ENCODE results near the gene SOAT1.
"Not testable (repeated sequence)": the region's sequence is repeated elsewhere in the genome, so short reads cannot be mapped to it uniquely, and the experiment has no call there.

SOAT1 gene

DNA sequence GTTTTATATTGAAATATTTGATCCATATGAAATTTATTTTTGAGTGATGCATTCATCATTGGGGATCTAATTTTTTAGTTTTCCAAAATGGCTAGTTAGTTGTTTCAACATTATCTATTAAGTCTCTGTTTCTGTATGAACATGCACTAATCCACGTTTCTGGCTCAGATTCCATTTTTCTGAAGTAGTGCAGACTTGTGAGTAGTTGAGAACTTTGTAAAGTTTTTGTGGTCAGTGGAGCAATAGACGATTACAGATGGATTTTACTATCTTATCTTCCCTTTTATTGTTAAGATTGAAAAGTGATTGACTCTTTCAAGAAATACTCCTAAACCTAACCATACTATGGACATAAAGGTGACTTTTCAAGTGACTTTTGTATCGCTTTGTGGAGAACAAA lies 16.7 kb downstream of the SOAT1 start:
- DNase-seq = no peak

DNA sequence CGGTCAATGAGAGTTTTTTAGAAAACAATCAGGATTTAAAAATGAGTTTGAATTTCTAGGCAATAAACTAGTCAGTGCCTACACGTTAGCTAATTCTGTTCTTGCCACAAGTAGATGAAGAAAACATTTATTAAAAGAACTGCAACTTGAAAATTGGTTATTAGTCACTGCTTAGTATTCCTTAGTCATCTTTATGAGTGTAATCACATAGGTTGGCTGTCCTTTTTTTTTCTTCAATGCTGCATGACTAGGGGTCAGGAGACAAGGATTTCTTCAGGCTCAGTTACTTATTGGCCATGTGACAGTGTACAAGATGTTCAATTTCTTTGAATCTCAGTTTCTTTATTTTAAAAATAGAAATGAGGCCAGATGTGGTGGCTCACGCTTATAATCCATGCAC lies 17.1 kb downstream of the SOAT1 start:
- DNase-seq = no peak

DNA sequence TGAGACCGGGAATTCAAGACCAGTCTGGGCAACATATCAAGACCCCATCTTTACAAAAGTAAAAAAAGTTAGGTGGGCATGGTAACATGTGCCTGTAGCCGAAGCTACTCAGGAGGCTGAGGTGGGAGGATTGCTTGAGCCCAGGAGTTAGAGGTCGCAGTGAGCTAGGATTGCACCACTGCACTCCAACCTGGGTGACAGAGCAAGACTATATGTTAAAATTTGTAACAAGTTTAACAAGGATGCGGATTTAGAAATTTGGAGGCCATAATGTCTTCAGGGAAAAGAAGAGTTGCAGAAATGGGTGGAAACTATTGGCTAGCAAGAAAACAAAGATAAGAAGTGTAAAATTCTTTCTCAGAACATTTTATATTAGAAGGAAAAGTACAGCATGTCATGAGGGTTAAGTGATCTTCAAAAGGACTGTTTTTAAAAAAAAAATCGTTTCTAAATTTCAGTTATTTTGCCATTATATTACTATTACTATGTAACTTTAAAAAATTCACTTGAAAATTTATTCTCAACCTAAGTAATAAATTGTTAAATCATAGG lies 17.6 kb downstream of the SOAT1 start:
- DNase-seq = no peak

DNA sequence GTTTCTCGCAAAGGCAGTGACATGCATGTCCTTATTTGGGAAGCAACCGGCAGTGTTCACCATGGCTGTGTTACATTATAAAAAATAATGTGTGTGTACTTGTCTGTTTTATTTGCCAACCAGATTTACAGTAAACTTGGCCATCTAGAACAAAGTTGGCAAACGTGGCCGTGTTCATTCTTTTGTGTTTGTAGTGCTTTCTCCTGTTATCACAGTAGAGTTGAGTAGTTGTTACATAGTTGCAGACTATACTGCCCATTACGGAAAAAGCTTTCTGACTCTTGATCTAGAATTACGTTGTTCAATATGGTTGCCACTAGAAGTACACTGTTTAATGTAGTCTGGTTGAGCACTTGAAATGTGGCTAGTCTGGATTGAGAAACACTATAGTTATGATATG lies 19.4 kb downstream of the SOAT1 start:
- DNase-seq = no peak

DNA sequence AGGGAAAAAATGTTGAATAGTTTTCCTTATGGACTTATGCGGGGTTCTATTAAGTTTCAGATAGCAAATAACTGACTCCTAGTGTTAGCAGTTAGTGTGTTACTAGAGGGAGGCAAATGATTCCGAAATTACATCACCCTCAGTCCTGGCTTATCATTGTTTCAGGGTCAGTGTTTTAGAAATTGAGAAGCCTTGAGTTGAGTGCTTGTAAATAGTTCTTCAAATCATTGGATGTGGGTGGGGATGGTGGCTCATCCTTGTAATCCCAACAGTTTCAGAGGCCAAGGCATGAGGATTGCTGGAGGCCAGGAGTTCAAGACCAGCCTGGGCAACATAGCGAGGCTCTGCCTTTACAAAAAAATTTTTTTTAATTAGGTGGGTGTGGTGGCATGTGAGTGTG lies 21.3 kb downstream of the SOAT1 start:
- no peak for DNase-seq

DNA sequence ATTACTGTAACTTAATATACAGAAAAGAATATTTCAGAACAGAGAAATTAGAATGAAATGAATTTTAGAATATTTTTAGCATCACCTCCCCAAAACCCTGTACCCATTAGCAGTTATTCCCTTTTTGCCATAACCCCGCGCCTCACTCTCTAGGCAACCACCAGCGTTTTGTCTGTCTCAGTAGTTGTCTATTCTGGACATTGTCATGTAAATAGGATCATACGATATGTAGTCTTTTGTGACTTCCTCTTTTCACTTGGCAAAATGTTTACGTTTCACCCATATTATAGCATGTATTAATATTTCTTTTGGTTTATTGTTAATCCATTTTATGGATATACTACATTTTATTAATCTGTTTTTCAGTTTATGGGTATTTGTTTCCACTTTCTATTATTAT lies 24.9 kb downstream of the SOAT1 start:
- DNase-seq = no peak

DNA sequence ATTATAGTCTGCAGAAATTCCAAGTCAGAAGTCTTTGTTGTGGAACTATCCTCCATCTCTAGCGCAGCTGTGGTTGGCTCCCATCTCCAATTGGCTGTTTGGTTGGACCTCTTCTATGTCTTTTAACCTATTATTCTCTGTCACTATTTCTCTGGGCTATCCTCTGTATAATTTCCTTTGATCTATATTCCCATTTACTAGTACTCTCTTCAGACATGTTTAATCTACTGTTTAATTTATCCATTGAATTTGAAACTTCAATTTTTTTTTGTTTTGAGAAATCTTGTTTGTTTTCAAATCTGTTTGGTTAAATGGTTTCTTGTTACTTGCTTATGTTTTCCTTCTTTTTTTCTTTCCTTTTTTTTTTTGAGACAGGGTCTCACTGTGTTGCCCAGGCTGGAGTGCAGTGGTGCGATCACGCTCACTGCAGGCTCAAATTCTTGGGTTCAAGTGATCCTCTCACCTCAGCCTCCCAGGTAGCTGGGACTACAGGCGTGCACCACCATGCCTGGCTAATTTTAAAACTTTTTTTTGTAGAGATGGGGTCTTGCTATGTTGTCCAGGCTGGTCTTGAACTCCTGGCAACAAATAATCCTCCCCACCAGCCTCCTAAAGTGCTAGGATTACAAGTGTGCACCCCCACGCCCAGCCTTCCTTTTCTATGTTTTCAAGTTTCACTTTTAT lies 28.1 kb downstream of the SOAT1 start:
- no peak for DNase-seq

DNA sequence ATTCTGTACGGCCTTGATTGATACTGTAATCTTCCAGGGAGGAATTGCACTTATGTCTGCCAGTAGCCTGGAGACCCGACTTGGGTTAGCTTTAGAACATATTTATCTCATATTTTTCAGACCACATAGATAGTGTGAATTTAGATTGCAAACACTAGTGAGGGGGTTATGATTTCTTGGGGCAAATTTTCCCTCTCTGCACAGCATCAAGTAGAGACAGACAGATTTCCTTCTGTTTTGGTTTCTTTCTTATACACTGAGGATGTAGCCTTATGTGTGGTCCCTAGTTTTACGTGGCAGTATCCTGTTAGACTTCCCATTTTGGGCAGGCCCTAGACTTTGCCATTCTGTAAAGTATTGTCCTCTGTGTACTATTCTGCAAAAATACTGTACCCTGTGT lies 29.0 kb downstream of the SOAT1 start:
- DNase-seq = no peak

DNA sequence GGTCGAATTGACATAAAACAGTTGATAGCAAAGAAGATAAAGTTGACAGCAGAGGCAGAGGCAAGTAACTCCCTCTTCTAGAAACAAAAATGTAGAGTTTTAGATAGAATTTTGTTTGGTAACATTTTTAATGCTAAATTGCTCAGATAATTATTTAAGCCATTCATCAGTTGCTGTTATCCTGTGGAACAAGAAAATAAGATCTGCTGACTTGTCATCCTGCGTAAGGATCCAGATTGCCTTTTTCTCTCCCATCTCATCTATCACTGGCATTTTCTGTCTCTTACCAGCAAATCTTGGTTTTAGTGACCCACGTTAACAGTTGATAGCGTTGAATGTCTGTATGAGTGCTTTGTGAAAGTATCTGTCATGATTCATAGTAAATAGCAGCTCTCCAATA lies 29.8 kb downstream of the SOAT1 start:
- no peak for DNase-seq

DNA sequence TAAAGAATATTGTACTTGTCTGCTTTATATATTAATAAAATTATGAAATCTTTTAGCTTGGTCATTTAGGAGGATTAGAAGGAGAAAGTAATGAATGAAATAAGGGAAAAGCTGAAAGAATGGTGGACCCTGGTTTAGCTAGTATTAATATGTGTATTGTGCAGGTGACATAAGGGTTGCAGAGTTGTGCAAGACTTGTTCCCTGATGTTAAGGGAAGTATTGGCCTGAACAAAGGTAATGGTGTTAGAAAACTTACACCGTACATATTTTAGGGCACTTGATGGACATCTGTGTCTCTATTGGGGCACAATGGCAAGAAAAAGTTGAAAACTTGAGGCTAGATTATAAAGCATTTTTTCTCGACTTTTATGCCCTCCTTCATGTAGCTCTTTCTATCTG lies 32.2 kb downstream of the SOAT1 start:
- DNase-seq = no peak

DNA sequence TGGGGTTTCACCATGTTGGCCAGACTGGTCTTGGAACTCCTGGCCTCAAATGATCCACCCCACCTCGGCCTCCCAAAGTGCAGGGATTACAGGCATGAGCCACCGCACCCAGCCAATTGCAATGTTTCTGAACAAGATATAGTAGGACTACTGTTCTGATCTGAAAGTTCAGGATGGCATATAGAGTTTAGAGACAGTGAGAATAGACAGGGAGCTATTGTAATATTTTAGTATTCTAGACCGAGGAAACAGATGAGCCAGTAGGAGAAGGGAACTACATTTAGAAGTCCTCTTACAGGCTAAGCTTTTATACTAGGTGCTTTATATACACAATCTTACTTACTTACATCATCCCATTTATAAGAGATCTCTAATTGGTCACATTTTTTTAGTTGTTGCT lies 33.1 kb downstream of the SOAT1 start:
- DNase-seq = no peak

DNA sequence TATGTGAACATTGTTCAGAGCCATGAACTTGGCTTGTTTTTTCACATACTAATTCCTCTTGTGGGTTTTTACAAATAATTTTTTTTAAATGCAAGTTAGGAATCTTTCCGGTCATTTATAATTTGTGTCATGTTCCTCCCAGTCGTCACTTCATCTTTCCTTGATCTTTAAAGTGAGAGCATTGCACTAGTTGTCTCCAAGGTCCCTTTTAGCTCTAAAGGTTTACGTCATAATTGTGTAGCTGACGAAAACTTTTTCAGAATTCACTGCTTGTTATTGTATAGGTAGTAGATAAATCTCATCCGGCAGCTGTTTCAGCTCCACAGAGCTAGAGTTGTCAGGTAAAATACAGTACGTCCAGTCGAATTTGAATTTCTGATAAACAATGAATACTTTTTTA lies 33.6 kb downstream of the SOAT1 start:
- DNase-seq = no peak

DNA sequence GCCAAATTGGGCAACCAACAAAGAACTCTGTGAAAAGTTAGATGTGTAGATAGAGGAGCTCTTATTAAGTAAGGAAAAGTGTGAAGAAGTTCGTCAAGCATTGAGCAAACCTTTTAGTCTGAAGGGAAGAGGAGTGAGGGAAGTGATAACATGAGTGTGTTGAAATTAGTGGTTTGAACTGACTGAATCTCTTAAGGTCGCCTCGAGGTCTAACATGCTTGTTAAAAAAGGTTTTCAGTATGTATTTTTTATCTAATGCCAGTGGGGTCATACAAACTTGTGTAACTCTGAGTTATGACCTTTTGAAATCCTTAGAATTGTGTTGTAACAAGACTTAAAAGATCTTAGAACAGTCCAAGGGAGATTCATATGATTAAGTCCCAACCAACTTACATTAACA lies 34.1 kb downstream of the SOAT1 start:
- DNase-seq = no peak

DNA sequence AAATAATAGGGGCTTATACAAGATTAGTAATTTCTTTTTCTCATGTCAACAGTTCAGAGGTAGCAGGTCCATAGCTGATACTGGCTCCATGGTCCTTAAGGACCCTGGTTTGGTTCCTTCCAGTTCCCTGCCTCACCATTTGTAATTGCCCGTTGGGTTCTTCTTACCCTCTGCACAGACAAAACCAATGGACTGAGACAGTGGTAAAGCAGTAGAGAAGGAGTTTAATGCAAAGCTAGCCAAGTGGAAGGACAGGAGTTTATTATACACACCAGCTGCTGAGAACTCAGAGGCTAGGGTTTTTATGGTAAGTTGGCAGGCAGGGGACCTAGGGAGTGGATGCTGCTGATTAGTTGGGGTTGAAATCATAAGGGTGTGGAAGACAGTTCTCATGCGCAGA lies 36.3 kb downstream of the SOAT1 start:
- DNase-seq = no peak

DNA sequence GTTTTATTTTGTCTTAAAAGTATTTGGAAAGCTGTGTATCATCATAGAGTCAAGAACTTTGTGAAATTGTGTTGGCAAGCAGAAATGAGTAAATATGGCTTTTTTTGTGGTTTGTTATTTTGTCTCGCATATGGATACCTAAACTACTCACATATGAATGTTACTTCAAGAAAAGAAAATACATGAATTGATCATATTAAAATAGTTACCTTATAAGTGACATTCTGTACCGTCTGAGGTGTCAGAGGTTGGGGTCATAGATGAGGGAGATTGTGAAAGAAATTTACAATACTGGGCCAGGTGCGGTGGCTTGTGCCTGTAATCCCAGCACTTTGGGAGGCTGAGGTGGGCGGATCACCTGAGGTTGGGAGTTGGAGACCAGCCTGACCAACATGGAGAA lies 40.8 kb downstream of the SOAT1 start:
- DNase-seq = no peak

DNA sequence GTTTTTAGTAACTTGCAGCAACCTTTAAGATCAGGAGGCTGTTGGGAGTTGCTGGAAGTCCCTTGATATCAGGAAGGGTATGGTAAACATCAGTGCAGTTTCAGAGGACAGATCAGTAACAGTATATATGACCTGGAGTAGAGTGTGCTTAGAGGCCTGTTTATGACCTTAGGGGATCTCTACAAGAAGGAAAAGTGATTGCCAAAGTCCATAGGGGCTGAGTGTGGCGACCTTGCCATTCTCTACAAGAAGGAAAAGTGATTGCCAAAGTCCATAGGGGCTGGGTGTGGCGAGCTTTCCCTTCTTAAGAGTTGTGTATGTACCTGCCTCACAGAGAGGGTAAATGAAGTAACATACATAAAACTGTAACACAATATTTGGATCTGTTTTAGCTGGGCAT lies 43.7 kb downstream of the SOAT1 start:
- DNase-seq = no peak

DNA sequence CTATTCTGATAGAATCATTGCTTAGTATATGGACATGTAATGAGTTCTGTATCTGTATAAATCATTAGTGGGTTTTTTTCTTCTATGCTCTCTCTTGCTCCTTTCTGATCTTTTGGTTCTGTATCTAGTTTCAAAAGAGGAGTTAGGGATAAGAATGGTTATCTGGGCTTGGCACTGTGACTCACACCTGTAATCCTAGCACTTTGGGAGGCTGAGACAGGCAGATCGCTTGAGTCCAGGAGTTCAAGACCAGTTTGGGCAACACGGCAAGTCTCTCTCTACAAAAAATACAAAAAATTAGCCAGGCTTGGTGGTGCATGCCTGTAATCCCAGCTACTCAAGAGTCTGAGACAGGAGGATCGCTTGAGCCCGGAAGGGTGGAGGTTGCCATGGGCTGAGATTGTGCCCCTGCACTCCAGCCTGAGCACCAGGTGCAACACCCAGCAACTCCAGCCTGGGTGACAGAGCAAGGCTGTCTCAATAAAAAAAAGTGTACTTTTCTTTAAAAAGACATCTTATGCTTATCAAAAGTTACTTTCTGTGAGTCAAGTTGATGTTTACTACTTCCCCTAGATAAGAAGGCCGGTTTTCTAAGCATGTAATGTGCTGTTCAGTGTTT lies 44.5 kb downstream of the SOAT1 start:
- no peak for DNase-seq

DNA sequence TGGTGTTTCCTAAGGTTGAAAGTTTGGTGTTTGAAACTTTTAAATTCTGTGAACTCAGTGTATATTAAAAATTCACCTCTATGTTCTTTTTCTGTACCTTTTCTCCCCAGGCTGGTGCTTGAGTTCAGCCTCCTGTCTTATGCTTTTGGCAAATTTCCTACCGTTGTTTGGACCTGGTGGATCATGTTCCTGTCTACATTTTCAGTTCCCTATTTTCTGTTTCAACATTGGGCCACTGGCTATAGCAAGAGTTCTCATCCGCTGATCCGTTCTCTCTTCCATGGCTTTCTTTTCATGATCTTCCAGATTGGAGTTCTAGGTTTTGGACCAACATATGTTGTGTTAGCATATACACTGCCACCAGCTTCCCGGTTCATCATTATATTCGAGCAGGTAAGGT lies 47.3 kb downstream of the SOAT1 start:
- DNase-seq = no peak

DNA sequence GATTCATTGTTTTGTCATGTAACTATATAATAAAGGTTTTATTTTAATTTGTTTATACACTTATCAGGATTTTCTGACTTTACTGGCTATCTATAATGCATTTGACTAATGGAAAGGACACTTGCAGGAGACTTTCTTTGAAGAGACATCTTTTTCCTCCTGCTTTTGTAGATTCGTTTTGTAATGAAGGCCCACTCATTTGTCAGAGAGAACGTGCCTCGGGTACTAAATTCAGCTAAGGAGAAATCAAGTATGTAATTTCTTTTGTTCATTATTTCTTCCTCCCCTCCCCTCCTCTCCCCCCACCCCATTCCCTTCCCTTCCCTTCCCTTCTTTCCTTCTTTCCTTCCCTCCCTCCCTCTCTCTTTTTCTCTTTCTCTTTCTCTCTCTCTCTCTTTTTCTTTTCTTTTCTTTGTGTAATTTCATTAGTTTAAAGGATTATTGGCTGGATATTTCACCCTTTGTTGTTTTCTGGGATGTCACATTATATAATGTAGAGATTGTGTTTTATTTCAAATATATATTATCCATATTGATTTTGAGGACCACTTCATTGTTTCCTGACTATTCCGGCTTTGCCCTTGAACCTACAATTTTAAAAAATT lies 48.4 kb downstream of the SOAT1 start:
- DNase-seq = no peak

DNA sequence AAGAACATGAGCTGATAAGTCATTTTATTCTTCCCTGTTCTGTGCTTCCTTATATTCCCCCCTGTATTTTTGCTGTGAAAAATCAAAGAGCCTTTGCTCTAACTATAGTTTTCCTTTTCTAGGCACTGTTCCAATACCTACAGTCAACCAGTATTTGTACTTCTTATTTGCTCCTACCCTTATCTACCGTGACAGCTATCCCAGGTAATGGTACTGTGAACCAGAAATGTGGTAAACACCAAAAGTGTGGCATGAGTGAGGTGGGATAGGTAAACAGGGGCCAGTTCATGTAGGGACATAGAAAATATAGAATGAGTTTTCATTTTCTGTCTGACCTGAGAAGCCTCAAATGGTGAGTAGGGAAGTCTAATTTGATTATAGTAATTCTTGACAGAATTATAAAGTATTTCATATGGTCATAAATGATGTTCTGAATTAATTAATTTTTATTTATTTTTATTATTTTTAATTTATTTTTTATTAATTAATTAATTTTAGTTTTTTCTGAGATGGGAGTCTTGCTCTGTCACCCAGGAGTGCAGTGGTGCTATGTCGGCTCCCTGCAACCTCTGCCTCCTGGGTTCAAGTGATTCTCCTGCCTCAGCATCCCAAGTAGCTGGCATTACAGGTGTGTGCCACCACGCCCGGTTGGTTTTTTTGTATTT lies 49.3 kb downstream of the SOAT1 start:
- no peak for DNase-seq

DNA sequence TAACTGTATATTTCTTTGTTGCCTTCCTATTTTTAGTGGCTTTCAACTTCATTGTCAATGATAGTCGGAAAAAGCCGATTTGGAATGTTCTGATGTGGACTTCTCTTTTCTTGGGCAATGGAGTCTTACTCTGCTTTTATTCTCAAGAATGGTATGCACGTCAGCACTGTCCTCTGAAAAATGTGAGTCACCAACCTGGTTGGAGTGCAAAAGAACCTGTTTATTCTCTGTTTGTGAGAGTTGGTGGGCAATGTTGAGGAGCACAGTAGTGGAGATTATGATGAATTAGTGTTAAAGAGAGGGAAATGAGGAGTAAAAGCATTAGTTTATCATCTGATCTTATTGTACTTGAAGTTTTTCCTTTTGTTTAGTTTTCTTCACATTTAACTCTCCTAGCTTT lies 57.7 kb downstream of the SOAT1 start:
- no peak for DNase-seq

DNA sequence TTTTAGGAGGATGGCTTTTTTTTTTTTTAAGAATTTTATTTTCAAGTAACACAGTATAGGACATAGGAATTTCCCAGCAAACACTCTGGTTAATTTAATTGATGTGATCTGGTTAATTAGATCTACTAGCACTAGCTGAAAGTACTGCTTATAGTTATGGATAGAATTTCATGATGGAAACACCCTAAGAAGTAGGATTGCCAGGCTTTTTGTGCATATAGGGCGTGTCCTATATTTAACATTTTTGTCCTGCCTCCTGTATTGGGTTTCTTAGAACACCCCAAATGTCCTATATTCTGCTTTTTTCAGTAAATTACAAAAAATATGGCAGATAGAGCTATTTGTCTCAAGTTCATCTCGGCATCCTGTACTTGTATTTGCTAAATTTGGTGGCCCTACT lies 58.6 kb downstream of the SOAT1 start:
- no peak for DNase-seq

DNA sequence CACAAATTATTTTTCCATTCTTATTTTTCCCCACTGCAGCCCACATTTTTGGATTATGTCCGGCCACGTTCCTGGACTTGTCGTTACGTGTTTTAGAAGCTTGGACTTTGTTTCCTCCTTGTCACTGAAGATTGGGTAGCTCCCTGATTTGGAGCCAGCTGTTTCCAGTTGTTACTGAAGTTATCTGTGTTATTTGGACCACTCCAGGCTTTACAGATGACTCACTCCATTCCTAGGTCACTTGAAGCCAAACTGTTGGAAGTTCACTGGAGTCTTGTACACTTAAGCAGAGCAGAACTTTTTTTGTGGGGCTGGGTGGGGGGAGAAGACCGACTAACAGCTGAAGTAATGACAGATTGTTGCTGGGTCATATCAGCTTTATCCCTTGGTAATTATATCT lies 59.9 kb downstream of the SOAT1 start:
- DNase-seq = no peak

DNA sequence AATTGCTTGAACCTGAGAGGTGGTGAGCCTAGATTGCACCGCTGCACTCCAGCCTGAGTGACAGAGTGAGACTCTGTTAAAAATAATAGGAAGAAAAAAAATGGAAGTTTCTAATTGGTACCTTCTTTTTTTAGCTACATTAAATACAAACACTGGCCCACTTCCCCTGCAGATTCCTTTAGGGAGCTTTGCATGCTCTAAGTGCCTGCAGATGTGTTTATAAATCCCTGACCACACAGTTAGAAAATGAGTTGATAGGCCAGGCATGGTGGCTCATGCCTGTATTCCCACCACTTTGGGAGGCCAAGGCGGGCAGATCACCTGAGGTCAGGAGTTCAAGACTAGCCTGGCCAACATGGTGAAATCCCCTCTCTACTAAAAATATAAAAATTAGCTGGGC lies 68.0 kb downstream of the SOAT1 start:
- not testable (repeated sequence) for DNase-seq
